Calu3 (cell line): ENCODE results near the gene MYB. TPM values are rescaled to one million over a fixed set of nuclear protein-coding genes. Genes with fewer than 3 reads are reported as not detected.

ENCODE experiments used
- BruUV-seq: library from RNA; stranded (reverse); fragments of 400-500 nt; replicated peaks from 2 replicates; lab custom pipeline; 2021; lab: Mats Ljungman, UMichigan
- CTCF ChIA-PET: fragments of 300-600 bp; sonication (Branson Sonifier 250); formaldehyde crosslinking; loops from one replicate; lab custom pipeline; 2022; ENCODE audit warnings: antibody characterized with exemption; lab: Charles Lee
- DNase-seq: peaks from one replicate; pipeline ENCODE4 v3.0.0; 2022
- H3K27ac Mint-ChIP-seq: one replicate; pipeline ENCODE4 v1.8.0; 2022; ENCODE audit warnings: mixed read lengths; ENCODE audit not compliant: unreplicated experiment
- H3K27me3 Mint-ChIP-seq: one replicate; pipeline ENCODE4 v1.8.0; 2022; ENCODE audit warnings: mixed read lengths; ENCODE audit not compliant: unreplicated experiment
- H3K36me3 Mint-ChIP-seq: one replicate; pipeline ENCODE4 v1.8.0; 2022; ENCODE audit warnings: mild to moderate bottlenecking, moderate library complexity, mixed read lengths; ENCODE audit not compliant: insufficient read depth, unreplicated experiment
- H3K4me1 Mint-ChIP-seq: one replicate; pipeline ENCODE4 v1.8.0; 2022; ENCODE audit warnings: mild to moderate bottlenecking, low read depth, mixed read lengths; ENCODE audit not compliant: unreplicated experiment
- H3K4me3 Mint-ChIP-seq: one replicate; pipeline ENCODE4 v1.8.0; 2022; ENCODE audit warnings: mild to moderate bottlenecking, low read depth, moderate library complexity, mixed read lengths; ENCODE audit not compliant: unreplicated experiment
- H3K9me3 Mint-ChIP-seq: one replicate; pipeline ENCODE4 v1.8.0; 2022; ENCODE audit warnings: low read depth, mixed read lengths; ENCODE audit not compliant: unreplicated experiment
- intact Hi-C: fragments of 100-400 bp; cut with micrococcal nuclease; formaldehyde crosslinking; loops from one replicate; pipeline ENCODE4 v1.10.0; 2022; ENCODE audit not compliant: unreplicated experiment
- total RNA-seq: library from RNA; stranded (reverse); gene quantifications from 2 replicates; pipeline ENCODE4 v1.2.3, GENCODE V29; 2022
- TF ChIP-seq, protein P1 (sequence below): fragments of 200-600 bp; IDR thresholded peaks from one replicate; pipeline ENCODE4 v1.8.0; 2022; ENCODE audit warnings: antibody characterized with exemption; ENCODE audit not compliant: unreplicated experiment

MYB gene
- total RNA-seq, 1 experiment from 2014 or later, result 3.1 TPM

DNA sequence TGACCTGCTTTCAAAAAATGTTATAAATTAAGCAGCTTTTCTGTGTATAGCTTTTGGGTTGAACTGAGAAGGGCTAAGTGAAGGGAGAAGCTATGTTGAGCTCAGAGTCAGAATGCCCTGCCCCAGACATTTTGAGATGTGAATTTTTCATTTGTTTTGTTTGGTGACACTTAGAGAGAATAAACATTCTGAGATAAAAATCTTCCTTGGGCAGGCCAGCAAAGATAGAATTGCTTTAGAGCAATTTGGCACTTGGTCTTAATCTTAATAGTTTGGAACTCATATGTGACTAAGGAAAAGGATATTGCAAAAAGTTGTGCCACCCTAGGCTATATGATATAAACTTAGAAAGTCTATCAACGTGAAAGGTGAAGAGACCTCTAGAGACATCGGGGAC is 30.2 kb downstream of the MYB start:
- CTCF ChIA-PET, result no interaction called here

DNA sequence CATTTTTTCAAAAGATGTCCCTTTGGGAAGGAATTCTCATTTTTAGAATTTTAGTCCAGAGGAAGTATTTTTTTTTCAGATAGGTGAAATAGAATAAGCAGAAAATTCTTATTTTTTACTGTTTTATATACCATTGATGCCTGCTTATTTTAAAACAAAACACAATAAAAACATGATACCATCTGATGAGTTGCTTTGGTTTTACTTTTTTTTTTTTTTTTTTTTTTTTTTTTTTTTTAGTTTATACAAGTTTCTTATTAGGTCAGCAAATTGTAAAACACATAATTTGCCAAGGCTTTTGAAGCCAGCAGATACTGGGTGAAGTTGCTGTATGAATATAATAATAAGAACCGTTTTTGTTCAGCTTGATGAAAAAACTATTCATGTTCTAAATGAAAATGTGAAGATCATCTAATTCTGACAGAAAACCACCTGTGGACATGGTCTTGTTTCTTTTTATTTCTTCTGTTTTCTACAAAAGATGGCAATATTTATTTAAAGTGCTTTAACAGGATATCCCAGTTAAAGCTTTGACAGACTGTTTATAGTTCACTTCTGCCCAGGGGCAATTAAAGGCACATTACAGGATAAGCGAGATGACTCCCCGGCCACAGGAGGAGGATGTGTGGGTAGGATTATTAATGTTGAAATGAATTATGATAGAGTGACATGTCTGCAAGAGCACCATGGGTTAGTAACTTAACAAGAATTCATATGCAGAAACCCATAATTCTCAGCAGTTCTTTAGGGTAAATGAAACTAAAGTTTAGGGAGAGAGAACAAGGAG is 31.1 kb downstream of the MYB start:
- Mint-ChIP-seq H3K9me3 (no peaks in the 10 kb centered on the region), H3K36me3 (no peaks in the 10 kb centered on the region), H3K4me1 (no peaks in the 10 kb centered on the region), H3K27ac (no peak overlapping the region), H3K4me3 (no peak overlapping the region), H3K27me3 (no peaks in the 10 kb centered on the region)
- BruUV-seq, result no TSS peak
- intact Hi-C loops, result no loop called here
- TF ChIP-seq, protein P1, sequence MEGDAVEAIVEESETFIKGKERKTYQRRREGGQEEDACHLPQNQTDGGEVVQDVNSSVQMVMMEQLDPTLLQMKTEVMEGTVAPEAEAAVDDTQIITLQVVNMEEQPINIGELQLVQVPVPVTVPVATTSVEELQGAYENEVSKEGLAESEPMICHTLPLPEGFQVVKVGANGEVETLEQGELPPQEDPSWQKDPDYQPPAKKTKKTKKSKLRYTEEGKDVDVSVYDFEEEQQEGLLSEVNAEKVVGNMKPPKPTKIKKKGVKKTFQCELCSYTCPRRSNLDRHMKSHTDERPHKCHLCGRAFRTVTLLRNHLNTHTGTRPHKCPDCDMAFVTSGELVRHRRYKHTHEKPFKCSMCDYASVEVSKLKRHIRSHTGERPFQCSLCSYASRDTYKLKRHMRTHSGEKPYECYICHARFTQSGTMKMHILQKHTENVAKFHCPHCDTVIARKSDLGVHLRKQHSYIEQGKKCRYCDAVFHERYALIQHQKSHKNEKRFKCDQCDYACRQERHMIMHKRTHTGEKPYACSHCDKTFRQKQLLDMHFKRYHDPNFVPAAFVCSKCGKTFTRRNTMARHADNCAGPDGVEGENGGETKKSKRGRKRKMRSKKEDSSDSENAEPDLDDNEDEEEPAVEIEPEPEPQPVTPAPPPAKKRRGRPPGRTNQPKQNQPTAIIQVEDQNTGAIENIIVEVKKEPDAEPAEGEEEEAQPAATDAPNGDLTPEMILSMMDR, result no peak
- DNase-seq, result no peak
- CTCF ChIA-PET, result no interaction called here

More for the DNA sequence above, 30.2 kb downstream of the MYB start:
- TF ChIP-seq, protein P1, result no peak
- Mint-ChIP-seq H3K27me3 (no peaks in the 10 kb centered on the region), H3K27ac (no peak overlapping the region), H3K4me1 (no peaks in the 10 kb centered on the region), H3K4me3 (no peak overlapping the region), H3K36me3 (no peaks in the 10 kb centered on the region), H3K9me3 (no peaks in the 10 kb centered on the region)
- BruUV-seq, result no TSS peak
- intact Hi-C loops, result no loop called here
- DNase-seq, result no peak

DNA sequence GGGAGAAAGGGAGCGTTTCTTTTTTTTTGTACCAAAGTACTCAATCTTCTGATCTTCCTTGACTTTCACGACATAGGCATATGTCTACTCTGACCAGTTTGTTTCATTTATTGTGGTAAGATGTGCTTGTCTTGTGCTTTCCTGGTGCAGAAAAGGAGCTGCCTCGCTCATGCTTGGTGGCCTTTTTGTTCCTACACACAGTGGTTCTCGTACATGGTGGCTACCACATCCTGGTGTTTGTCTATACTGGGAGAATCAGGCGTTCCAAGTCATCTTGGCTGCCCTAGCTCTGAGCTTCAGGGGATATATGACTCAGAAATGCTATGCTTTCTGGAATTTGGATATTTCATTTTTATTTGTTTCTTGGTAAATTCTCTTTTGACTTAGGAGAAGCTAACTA is 31.8 kb downstream of the MYB start:
- Mint-ChIP-seq H3K27me3 (no peaks in the 10 kb centered on the region), H3K36me3 (no peaks in the 10 kb centered on the region), H3K9me3 (no peaks in the 10 kb centered on the region), H3K27ac (no peak overlapping the region), H3K4me3 (no peak overlapping the region), H3K4me1 (no peaks in the 10 kb centered on the region)
- intact Hi-C loops, result no loop called here
- BruUV-seq, result no TSS peak
- no peak for DNase-seq
- TF ChIP-seq, protein P1, result no peak
- CTCF ChIA-PET, result no interaction called here

DNA sequence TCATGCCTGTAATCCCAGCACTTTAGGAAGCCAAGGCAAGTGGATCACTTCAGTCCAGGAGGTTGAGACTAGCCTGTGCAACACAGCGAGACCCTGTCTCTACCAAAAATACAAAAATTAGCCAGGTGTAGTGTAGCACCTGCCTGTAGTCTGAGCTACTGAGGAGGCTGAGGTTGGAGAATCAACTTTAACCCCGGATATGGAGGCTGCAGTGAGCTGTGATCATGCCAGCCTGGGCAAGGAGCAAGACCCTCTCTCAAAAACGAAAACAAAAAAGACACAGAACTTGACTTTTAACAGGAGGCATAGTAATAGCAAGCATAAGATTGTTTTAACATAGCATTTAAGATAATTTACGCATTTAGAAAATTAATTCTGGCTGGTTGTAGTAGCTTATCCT is 32.5 kb downstream of the MYB start:
- CTCF ChIA-PET, result no interaction called here
- Mint-ChIP-seq H3K27ac (no peak overlapping the region), H3K9me3 (no peaks in the 10 kb centered on the region), H3K36me3 (no peaks in the 10 kb centered on the region), H3K4me3 (no peak overlapping the region), H3K4me1 (no peaks in the 10 kb centered on the region), H3K27me3 (no peaks in the 10 kb centered on the region)
- no peak for DNase-seq
- intact Hi-C loops, result no loop called here
- BruUV-seq, result no TSS peak
- TF ChIP-seq, protein P1, result no peak
